ENCODE data around the gene NPW.

The NPW gene

DNA sequence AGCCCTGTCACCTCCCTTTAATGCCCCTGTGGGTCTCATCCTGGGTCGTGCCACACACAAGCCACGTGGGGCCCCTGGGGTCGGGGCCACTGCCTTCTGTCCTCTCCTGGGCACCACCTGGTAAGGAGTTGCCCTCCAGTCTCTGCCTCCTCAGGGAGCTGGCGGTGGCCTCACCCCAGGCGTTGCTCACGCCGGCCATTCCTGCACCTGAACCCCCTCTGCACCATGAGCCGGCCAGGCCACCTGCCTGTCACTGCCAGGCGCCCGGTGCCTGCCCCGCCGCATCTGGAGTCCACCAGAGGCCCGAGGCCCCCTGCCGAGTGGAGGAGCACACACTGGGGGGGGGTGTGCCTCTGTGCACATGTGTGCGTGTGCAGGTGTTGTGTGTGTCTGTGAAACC is 17.5 kb downstream of the NPW start:
- DNase-seq: no peak

GRCh38 chr16:2037647-2038381 is 18.2 kb downstream of the NPW start:
- DNase-seq: no peak

DNA sequence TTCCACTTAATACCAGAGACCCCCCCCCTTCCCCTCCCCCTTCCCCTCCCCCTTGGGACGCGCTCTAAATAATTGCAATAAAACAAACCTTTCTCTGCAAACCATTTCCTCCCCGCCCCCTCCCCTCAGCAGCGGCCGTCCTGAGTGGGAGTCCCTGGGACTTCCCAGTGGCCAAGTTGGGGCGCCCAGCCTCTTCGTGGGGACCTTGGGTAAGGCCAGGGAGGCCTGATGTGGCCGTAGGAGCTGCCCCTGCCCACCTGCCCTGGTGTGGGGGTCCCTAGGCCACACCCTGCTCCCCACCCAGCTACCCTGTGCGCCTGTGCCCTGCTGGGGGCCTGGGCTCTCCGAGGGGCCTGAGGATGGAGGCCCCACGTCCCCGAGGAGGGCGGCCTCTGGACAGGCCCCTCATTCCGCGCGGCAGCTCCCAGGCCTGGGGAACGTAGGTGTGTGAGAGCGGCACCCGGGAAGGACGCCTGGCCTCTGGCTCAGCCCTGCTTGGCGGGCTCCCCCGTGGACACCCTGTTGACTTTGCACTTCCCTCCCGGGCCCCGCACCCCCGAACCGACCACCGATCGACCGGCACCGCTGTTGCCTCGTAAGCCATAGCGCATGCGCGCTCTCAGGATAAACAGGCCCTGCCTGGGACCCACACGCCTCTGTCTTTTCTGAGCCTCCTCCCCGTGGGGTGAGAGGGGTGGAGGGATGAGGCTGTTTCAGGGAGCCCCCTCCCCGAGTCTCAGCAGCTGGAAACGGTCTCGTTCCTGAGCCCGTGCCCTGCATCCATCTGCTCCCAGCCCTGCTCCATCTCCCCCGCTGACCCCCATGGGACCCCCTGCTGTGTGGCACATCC is 19.0 kb downstream of the NPW start:
- DNase-seq: no peak

DNA sequence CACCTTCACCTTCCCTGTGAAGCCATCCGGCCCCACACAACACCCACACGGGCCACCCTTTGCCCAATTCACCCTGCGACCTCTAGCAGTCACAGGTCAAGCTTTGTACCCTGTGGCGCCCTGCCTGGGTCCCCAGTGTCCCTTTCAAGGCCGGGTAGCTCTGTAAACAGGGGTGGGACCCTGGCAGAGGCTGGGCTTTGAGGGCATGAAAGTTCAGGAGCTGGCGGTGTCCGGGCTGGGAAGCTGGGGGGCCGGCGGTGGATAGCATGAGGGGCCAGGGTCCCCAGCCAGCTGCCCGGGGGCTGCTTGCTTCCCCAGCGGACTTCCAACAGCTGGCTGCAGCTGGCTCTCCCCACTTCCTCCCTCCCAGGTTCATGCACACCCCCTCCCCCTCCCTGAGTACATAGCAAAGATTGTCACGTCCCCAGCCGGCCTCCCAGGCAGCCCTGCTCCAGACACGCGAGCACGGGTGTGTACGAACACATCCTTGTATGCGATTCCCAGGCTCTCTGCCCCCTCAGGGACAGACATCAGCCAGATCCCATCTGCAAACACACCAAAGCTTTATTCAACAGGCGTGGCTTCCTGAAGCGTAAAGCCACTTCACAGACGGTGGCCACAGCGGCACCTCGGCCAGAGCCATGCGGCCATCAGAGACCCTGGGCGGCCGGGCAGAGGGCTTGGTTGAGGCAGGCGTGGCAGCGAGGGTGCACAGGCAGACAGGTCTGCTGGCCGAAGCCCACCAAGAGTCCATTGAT is 19.9 kb downstream of the NPW start:
- DNase-seq: no peak

DNA sequence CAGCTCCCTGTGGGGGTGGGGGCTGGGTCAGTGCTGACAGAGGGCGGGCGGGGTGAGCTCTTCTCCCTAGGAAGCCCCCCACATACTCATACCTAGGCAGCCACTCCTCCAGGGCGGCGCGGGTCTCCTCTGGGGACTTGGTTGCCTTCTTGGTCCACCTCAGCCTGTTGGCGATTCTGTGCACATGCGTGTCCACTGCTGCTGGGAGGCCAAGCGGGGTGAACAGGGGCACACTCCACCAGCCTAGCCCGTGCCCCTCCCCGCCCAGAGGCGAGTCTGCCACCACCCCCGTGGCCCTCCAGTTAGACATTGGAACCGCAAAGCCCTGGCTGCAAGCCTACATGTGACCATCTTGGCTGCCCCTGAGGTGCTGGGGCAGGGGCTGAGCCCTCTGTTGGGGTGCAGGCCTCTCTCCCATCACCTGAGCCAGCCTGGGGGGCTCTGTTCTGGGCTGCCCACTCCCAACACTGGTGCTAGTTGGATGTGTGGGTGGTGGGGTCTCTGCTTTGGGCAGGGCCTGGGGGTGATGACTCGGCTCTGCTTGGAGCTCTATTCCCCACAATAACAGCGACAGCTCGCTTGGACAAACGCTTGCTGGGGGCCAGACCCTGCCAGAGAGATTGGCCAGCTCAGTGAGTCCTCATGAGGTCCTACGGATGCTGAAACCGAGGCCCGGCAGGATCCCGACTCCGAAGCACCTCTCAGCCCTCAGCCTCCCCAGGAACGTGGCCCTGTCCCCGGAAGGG is 20.6 kb downstream of the NPW start:
- no peak for DNase-seq

DNA sequence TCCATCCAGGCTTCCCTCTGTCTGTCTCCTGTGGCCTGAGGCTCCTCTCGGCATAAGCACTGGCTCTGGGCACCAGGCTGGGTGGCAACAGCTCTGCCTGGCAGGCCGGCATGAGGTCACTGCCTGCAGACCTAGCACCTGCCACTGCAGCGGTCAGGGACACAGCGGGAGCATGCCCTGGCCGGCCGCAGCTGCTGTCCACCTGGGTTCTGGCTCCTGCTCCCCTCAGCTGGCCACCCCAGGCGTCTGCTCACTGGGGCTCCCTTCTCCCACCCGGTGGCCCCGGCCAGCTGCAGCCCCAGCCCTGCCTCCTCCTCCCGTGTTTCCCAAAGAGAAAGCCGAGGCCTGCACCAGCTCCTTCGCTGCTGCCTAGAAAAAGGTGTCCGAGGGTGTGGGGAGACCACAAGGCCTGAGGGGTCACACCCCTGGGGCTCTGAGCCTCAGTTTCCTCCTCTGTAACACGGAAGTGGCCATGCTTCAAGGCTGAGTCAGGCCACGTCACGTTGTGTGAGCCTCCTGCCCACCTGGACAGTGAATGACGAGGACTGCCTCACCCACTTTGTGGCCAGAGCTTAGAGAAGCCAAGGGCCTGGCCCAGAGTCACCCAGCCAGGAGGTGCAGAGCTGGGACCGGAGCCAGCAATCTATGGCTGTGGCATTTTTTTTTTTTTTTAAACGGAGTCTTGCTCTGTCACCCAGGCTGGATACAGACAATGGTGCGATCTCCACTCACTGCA is 21.4 kb downstream of the NPW start:
- no peak for DNase-seq

GRCh38 chr16:2042171-2042985 is 22.8 kb downstream of the NPW start:
- no peak for DNase-seq

DNA sequence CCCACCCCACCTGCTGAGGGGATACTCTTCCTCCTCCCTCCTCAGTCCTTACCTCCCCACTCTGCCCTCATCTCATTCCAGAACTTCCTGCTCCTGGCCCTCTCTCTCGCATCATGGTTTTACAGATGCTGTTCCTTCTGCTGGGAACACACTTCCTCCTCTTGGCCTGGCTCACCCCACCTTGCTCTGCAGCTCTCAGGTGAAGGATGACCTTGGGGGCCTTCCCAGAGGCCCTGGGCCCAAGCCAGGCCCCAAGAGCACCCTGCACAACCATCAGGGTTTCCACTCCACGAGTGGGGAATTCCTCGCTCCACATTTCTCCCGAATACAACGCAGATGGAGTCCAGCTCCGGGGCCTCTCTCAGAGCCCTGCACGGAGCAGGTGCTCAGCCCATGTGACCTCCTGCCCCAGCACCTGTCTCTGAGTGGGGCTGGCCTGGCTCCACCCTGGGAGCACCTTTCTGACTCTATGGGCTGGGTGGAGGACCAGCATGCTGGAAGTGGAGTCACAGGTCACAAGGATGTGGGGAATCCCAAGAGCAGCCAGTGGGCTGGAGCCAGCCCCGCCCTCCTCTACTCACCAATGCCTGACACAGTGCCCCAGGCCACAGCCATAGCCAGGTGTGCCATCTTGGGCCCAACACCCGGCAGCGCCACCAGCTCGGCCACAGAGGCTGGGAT is 23.5 kb downstream of the NPW start:
- DNase-seq: no peak

- no peak for DNase-seq
Observed at GRCh38 chr16:2043667-2044451, 24.3 kb downstream of the NPW start.

GRCh38 chr16:2044541-2044940 is 25.0 kb downstream of the NPW start:
- no peak for DNase-seq

DNA sequence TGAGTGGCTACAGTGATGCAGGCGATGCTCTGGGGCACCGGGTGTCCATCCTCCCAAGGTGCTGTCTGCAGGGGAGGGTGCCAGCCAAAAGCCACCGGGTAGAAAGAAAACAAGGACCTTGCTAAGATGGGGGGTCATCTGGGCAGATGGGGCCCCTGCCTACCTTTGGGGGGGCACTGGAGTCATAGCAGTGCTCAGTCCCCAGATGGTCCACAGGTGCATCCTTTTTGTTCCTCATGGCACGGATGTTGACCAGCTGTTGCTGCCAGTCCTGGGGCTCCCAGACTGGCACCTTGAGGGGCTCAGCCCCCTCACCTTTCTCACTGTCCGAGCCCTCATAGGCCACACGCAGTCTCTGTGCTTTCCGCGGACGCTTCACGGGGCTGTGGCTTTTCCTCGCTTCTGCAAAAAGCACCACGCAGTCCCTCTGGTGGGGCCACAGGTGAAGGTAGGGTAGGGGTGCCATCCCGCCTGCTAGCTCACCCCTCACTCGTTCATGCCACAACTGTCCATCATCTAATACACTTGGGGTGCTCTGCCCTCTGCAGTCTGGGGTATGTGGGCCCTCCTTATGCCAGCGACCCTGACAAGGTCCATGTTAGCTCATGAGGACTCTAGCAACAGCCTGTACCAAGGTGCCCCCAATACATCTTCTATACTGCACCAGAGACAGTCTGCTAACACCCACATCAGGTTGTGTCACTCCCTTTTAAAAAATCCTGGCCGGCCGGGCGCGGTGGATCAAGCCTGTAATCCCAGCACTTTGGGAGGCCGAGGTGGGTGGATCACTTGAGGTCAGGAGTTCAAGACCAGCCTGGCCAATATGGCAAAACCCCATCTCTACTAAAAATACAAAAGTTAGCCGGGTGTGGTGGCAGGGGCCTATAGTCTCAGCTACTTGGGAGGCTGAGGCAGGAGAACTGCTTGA is 26.6 kb downstream of the NPW start:
- no peak for DNase-seq

DNA sequence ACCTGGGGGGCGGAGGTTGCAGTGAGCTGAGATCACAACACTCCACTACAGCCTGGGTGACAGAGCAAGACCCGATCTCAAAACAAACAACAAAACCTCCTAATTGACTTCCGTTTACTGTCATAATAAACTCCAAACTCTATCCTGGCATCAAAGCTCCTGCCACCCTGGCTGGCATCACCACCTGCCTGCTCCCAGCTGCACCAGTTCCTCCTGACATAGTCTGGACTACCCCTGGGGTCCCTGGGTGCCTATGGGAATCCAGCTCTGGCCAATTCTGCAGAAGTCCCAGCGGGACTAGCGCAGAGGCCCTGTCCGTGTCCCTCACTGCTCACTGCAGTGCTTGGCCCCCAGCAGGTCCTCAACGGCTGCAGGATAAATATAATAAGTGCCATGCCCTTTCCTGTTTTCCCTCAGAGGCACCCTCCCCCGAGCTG is 27.3 kb downstream of the NPW start:
- no peak for DNase-seq

- peak; percentile 94 to 96 for DNase-seq
Observed at GRCh38 chr16:2047330-2048115, 27.9 kb downstream of the NPW start, which contains the start of the genes NTHL1 and TSC2. Gene NTHL1 (minus strand): TSS chr16:2047834. CDS start chr16:2047823, 11 bp downstream. Gene TSC2 (plus strand): TSS chr16:2047985. CDS start chr16:2048616, 631 bp downstream.

DNA sequence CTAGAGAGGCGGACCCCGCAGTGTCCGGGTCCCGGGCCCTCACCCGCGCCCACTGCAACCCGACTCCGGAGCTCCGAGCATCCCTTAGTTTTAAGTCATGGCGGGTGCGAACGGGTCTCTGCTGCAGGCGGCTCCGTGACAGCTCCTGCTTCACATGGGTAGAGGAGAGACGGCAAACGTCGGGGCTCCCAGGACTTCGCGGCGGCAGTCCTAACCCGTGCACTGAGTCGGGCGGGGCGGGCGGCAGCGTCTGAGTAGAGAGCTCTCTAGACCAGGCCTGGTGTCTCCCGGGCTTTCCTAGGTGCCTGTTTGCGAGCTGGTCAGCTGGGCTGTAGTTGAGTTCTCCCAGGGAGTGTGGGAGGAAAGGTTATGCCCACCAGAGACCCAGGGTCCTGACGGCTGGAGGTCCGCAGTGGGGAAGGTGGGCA is 28.5 kb downstream of the NPW start:
- peak; percentile 25 to 29 for DNase-seq

DNA sequence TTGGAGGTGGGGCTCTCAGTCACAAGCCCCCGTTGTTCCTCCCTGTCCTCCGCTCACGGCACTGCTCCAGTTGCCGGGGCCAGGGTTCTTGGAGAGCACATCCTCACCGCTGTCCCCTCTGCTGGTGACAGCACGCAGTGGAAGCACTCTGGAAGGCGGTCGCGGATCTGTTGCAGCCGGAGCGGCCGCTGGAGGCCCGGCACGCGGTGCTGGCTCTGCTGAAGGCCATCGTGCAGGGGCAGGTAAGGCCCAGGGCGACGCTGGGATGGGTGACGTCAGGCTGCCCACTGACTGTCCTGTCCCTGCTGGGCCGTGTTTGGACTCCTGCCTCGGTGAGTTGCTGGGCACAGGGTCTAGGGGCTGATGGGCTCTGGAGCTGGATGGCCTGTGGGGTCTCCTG is 33.6 kb downstream of the NPW start:
- DNase-seq: no peak

DNA sequence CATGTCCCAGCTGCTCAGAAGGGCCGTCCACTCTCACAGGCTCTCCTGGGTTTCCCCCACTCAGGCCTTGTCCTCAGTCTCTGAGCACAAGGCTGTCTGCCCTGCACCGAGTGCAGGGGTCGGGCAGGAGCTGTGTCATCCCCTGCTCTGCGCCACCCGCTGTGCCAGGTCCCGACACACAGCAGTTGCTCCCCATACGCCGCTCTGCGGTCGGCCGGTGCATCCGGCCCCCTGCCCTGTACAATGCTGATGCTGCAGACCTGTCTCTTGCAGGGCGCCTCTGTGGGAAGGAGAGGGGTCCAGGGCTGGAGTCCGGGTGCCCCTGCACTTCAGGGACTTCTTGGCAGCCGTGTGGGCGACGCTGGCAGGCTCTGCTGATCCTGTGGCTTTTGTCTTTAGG is 34.3 kb downstream of the NPW start:
- DNase-seq: no peak

GRCh38 chr16:2054543-2055245 is 35.1 kb downstream of the NPW start:
- no peak for DNase-seq

All from activated CD4-positive, alpha-beta T cell treated with anti-CD3 and anti-CD28 coated beads, Interleukin-2, amount 50 U/mL, for 48 hours (primary cell).